ENCODE data around the gene HERPUD1. TPM values are rescaled to one million over a fixed set of nuclear protein-coding genes. Genes with fewer than 3 reads are reported as not detected.
A peak's percentile ranks its signal among the peaks of the same experiment; 100 is the strongest.

The HERPUD1 gene
- total and polyA plus RNA-seq, 3 experiments from 2014 or later: 107 to 176 (median 162) TPM

DNA sequence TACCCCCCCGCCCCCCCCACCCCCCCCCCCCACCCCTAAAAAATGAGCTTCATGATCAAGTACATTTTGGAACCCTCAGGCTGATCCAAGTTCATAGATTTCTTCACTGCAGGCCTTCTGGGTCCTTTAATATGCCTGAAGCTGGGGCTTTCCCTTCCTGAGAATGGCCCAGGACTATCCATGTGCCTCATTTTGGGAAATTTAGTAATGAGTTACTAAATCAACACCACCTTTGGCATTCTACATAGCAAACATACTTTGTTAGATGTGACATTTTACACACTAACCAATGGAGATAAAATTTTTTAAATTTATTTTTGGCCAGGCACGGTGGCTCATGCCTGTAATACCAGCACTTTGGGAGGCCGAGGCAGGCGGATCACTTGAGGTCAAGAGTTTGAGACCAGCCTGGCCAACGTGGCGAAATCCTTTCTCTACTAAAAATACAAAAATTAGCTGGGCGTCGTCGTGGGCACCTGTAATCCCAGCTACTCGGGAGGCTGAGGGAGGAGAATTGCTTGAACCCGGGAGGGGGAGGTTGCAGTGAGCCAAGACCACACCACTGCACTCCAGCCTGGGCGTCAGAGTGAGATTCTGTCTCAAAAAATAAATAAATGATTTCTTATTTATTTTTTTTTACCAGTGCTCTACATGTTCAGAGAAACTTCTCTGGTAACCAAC is 14.0 kb downstream of the HERPUD1 start:
- H3K27ac Mint-ChIP-seq: peak overlapping the region in 1 of 8 donors; percentile 54
- CTCF ChIA-PET: interaction anchor here (1.5 to 2.5 kb wide), 4 partner anchors 9 to 96 kb away, joined by 3 to 9 read pairs (median 6); no protein-coding TSS in a partner anchor

DNA sequence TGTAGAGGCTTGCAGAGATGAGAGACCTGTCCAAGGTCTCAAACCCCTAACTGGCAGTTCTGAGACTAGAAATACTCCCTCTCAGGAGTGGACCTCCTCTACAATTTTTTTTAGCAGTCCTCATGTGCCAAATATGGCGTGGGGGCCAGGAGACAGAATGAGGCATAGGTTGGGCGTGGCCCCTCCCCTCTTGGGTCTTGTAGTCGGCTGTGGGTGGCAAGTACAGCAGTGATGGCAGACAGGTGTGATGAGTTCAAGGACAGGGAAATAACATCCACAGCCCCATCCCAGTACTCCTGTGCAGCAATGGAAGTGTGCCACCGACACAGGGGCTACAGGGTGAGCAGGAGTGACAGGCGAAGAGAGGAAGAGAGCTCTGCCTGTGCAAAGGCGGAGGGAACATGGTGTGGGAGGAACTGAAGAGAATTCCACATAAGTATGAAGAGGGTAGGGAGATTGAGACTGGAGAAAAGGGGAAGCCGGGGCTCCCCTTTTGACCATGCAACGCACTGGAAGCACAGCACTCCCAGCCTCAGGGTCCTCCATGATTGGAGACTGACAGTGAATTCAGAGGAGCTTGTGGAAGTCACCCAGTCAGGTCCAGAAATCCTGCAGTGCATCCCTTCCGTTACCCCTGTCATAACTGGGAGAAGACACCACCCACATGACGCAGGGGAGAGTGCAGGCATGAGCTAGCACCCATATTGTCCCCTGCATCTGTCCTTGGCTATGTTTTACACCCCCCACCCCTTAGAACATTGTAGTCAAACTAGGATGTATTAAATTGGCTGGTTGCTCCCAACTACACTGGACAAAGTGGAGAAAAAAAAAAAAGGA is 15.0 kb downstream of the HERPUD1 start:
- Mint-ChIP-seq H3K27me3 (peaks cover 0 to 2% of the 10 kb centered on the region in 2 donors), H3K4me3 (no peak overlapping the region), H3K27ac (peak overlapping the region in 7 of 8 donors; percentile 13 to 91 (median 59)), H3K9me3 (no peaks in the 10 kb centered on the region), H3K36me3 (peaks cover 0 to 47% (median 13%) of the 10 kb centered on the region in 3 donors), H3K4me1 (peaks cover 13 to 36% (median 17%) of the 10 kb centered on the region in 3 donors)
- H3K9me3 ChIP-seq (ENCODE audit: low read length): no peaks in the 10 kb centered on the region
- no peak overlapping the region for H3K4me3 ChIP-seq (ENCODE audit: low read length)
- peaks cover 28% of the 10 kb centered on the region for H3K36me3 ChIP-seq (ENCODE audit: insufficient read depth, low read length)
- ChIA-PET POLR2A (interaction anchor here (0.6 to 1.0 kb wide), 2 partner anchors 12 to 77 kb away, joined by 3 to 4 read pairs; no protein-coding TSS in a partner anchor), CTCF (interaction anchor here (0.7 to 1.9 kb wide), 6 partner anchors 8 to 245 kb away, joined by 3 to 7 read pairs (median 3); no protein-coding TSS in a partner anchor)
- DNase-seq: no peak
- H3K27ac ChIP-seq (ENCODE audit: low read depth, low read length): no peak overlapping the region
- no peaks in the 10 kb centered on the region for H3K4me1 ChIP-seq (ENCODE audit: insufficient read depth, low read length)
- no peaks in the 10 kb centered on the region for H3K27me3 ChIP-seq (ENCODE audit: insufficient read depth, low read length, poor library complexity, severe bottlenecking)

More for the DNA sequence above, 14.0 kb downstream of the HERPUD1 start:
- no peak overlapping the region for H3K4me3 ChIP-seq (ENCODE audit: low read length)
- H3K9me3 ChIP-seq (ENCODE audit: low read length): no peaks in the 10 kb centered on the region
- H3K27me3 ChIP-seq (ENCODE audit: insufficient read depth, low read length, poor library complexity, severe bottlenecking): no peaks in the 10 kb centered on the region
- no peaks in the 10 kb centered on the region for H3K9me3 Mint-ChIP-seq
- no peaks in the 10 kb centered on the region for H3K4me1 ChIP-seq (ENCODE audit: insufficient read depth, low read length)
- peaks cover 0 to 2% of the 10 kb centered on the region in 2 donors for H3K27me3 Mint-ChIP-seq
- no peak for DNase-seq
- POLR2A ChIA-PET: no interaction called here
- no peak overlapping the region for H3K27ac ChIP-seq (ENCODE audit: low read depth, low read length)
- H3K4me1 Mint-ChIP-seq: peaks cover 10 to 36% (median 11%) of the 10 kb centered on the region in 3 donors
- H3K4me3 Mint-ChIP-seq: no peak overlapping the region
- peaks cover 0 to 55% (median 16%) of the 10 kb centered on the region in 3 donors for H3K36me3 Mint-ChIP-seq
- peaks cover 36% of the 10 kb centered on the region for H3K36me3 ChIP-seq (ENCODE audit: insufficient read depth, low read length)

- H3K4me3 Mint-ChIP-seq: no peak overlapping the region
- H3K4me1 ChIP-seq (ENCODE audit: insufficient read depth, low read length): no peaks in the 10 kb centered on the region
- H3K36me3 Mint-ChIP-seq: peaks cover 0 to 41% (median 10%) of the 10 kb centered on the region in 3 donors
- H3K27me3 ChIP-seq (ENCODE audit: insufficient read depth, low read length, poor library complexity, severe bottlenecking): no peaks in the 10 kb centered on the region
- H3K36me3 ChIP-seq (ENCODE audit: insufficient read depth, low read length): peaks cover 22% of the 10 kb centered on the region
- peaks cover 13 to 33% (median 17%) of the 10 kb centered on the region in 3 donors for H3K4me1 Mint-ChIP-seq
- ChIA-PET CTCF (interaction anchor here (0.7 to 1.7 kb wide), 5 partner anchors 15 to 245 kb away, joined by 3 to 5 read pairs (median 3); no protein-coding TSS in a partner anchor), POLR2A (interaction anchor here (0.6 to 1.0 kb wide), 2 partner anchors 13 to 76 kb away, joined by 3 to 4 read pairs; no protein-coding TSS in a partner anchor)
- peaks cover 0 to 2% of the 10 kb centered on the region in 2 donors for H3K27me3 Mint-ChIP-seq
- H3K27ac Mint-ChIP-seq: peak overlapping the region in 3 of 8 donors; percentile 52 to 72 (median 66)
- no peak overlapping the region for H3K4me3 ChIP-seq (ENCODE audit: low read length)
- no peak for DNase-seq
- no peaks in the 10 kb centered on the region for H3K9me3 Mint-ChIP-seq
- H3K9me3 ChIP-seq (ENCODE audit: low read length): no peaks in the 10 kb centered on the region
- H3K27ac ChIP-seq (ENCODE audit: low read depth, low read length): no peak overlapping the region
These were observed 15.7 kb downstream of the HERPUD1 start for GRCh38 chr16:56947604-56947995.

DNA sequence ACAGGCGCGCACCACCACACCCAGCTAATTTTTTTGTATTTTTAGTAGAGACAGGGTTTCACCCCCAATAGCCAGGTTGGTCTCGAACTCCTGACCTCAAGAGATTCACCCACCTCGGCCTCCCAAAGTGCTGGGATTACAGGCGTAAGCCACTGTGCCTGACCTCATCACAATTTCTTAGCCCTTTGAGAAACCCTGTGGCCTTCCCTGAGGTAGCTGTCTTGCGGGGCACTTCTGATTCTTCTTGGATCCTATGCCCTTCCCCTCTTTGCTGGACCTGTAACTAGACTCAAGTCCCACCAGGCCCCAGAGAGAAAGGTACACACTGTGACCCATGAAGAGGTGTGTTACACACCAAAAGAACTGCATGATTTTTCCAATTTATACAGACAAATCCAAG is 16.3 kb downstream of the HERPUD1 start:
- Mint-ChIP-seq H3K27me3 (peaks cover 0 to 2% of the 10 kb centered on the region in 2 donors), H3K4me1 (peaks cover 13 to 27% (median 17%) of the 10 kb centered on the region in 3 donors), H3K36me3 (peaks cover 0 to 34% (median 7%) of the 10 kb centered on the region in 3 donors), H3K27ac (peak overlapping the region in 1 of 8 donors; percentile 52), H3K4me3 (no peak overlapping the region), H3K9me3 (no peaks in the 10 kb centered on the region)
- Histone ChIP-seq H3K27me3 (ENCODE audit: insufficient read depth, low read length, poor library complexity, severe bottlenecking) (no peaks in the 10 kb centered on the region), H3K27ac (ENCODE audit: low read depth, low read length) (no peak overlapping the region), H3K9me3 (ENCODE audit: low read length) (no peaks in the 10 kb centered on the region), H3K36me3 (ENCODE audit: insufficient read depth, low read length) (peaks cover 15% of the 10 kb centered on the region), H3K4me3 (ENCODE audit: low read length) (no peak overlapping the region), H3K4me1 (ENCODE audit: insufficient read depth, low read length) (no peaks in the 10 kb centered on the region)
- ChIA-PET POLR2A (no interaction called here), CTCF (interaction anchor here (1.1 to 1.7 kb wide), 2 partner anchors 16 to 246 kb away, joined by 3 to 5 read pairs; no protein-coding TSS in a partner anchor)
- no peak for DNase-seq

DNA sequence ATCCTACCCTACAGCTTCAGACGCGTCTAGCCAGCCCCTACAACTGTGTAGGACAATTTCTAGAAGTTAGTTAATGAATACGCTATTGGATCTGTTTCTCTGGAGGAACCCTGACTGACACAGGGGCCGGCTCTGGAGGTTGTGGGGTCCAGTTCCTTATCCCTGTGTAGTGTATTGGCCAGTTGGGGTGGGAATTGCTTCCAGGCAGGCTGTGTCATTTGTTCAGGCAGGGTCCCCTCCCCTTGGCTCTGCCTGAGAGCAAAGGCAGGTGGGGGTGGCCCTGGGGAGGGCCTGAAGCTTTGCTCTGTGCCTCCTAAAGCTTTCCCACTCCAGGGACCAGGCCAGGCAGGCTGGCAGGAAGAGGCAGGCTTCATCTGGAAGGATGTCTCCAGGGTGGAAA is 18.1 kb downstream of the HERPUD1 start:
- H3K27ac ChIP-seq (ENCODE audit: low read depth, low read length): no peak overlapping the region

GRCh38 chr16:56950455-56950854 is 18.5 kb downstream of the HERPUD1 start:
- H3K4me3 Mint-ChIP-seq: peak overlapping the region in 1 of 7 donors; percentile 25
- POLR2A ChIA-PET: interaction anchor here (0.6 kb wide), 1 partner anchor 19 kb away, joined by 3 read pairs; no protein-coding TSS in a partner anchor

More for the DNA sequence above, 18.1 kb downstream of the HERPUD1 start:
- DNase-seq: no peak
- Mint-ChIP-seq H3K9me3 (no peaks in the 10 kb centered on the region), H3K4me1 (peaks cover 12 to 17% (median 13%) of the 10 kb centered on the region in 3 donors), H3K27ac (peak overlapping the region in 4 of 8 donors; percentile 14 to 71 (median 62)), H3K4me3 (no peak overlapping the region), H3K36me3 (peaks cover 0 to 17% (median 0%) of the 10 kb centered on the region in 3 donors), H3K27me3 (peaks cover 0 to 2% of the 10 kb centered on the region in 2 donors)
- ChIA-PET POLR2A (no interaction called here), CTCF (interaction anchor here (1.1 to 5.5 kb wide), 5 partner anchors 13 to 242 kb away, joined by 3 to 45 read pairs (median 12); no protein-coding TSS in a partner anchor)
- H3K9me3 ChIP-seq (ENCODE audit: low read length): no peaks in the 10 kb centered on the region
- no peaks in the 10 kb centered on the region for H3K4me1 ChIP-seq (ENCODE audit: insufficient read depth, low read length)
- H3K4me3 ChIP-seq (ENCODE audit: low read length): no peak overlapping the region
- H3K27me3 ChIP-seq (ENCODE audit: insufficient read depth, low read length, poor library complexity, severe bottlenecking): no peaks in the 10 kb centered on the region
- H3K36me3 ChIP-seq (ENCODE audit: insufficient read depth, low read length): no peaks in the 10 kb centered on the region

More at GRCh38 chr16:56950455-56950854, 18.5 kb downstream of the HERPUD1 start:
- no peak for DNase-seq
- peaks cover 0 to 2% of the 10 kb centered on the region in 2 donors for H3K27me3 Mint-ChIP-seq
- peaks cover 12 to 17% (median 12%) of the 10 kb centered on the region in 3 donors for H3K4me1 Mint-ChIP-seq
- Histone ChIP-seq H3K4me1 (ENCODE audit: insufficient read depth, low read length) (no peaks in the 10 kb centered on the region), H3K27me3 (ENCODE audit: insufficient read depth, low read length, poor library complexity, severe bottlenecking) (no peaks in the 10 kb centered on the region), H3K4me3 (ENCODE audit: low read length) (no peak overlapping the region), H3K9me3 (ENCODE audit: low read length) (no peaks in the 10 kb centered on the region), H3K27ac (ENCODE audit: low read depth, low read length) (no peak overlapping the region), H3K36me3 (ENCODE audit: insufficient read depth, low read length) (no peaks in the 10 kb centered on the region)
- H3K36me3 Mint-ChIP-seq: peaks cover 0 to 13% (median 0%) of the 10 kb centered on the region in 3 donors
- no peaks in the 10 kb centered on the region for H3K9me3 Mint-ChIP-seq
- CTCF ChIA-PET: interaction anchor here (0.7 to 5.5 kb wide), 11 partner anchors 8 to 242 kb away, joined by 3 to 45 read pairs (median 4); no protein-coding TSS in a partner anchor
- H3K27ac Mint-ChIP-seq: peak overlapping the region in 2 of 8 donors; percentile 14 to 70
